H9 (cell line): Measurements from ENCODE around the gene ADAMTSL3. TPM values are rescaled to one million over a fixed set of nuclear protein-coding genes. Genes with fewer than 3 reads are reported as not detected.

Source experiments
- DNase-seq: peaks from one replicate; pipeline ENCODE4 v3.0.0-alpha.2; 2017
- H2AFZ ChIP-seq: one replicate; pipeline ENCODE4 v1.6.1; 2013; ENCODE audit warnings: mild to moderate bottlenecking, low read length, control low read depth, moderate library complexity
- H2AK5ac ChIP-seq: 2 replicates; pipeline ENCODE4 v1.6.1; 2013; ENCODE audit warnings: low read length, control low read depth, mixed read lengths; ENCODE audit not compliant: insufficient read length
- H2BK120ac ChIP-seq: one replicate; pipeline ENCODE4 v1.6.1; 2013; ENCODE audit warnings: low read depth, mild to moderate bottlenecking, low read length, control low read depth, inconsistent platforms; ENCODE audit not compliant: poor library complexity, severe bottlenecking
- H2BK12ac ChIP-seq: 2 replicates; pipeline ENCODE4 v1.6.1; 2013; ENCODE audit warnings: low read length, control low read depth, mixed read lengths, low read depth; ENCODE audit not compliant: insufficient read length
- H2BK15ac ChIP-seq: 2 replicates; pipeline ENCODE4 v1.6.1; 2013; ENCODE audit warnings: low read depth, low read length, control low read depth
- H2BK20ac ChIP-seq: one replicate; pipeline ENCODE4 v1.6.1; 2013; ENCODE audit warnings: low read depth, mild to moderate bottlenecking, low read length, control low read depth, inconsistent platforms; ENCODE audit not compliant: poor library complexity, severe bottlenecking
- H2BK5ac ChIP-seq: 2 replicates; pipeline ENCODE4 v1.6.1; 2013; ENCODE audit warnings: low read length, control low read depth, mixed read lengths; ENCODE audit not compliant: insufficient read length
- H3K14ac ChIP-seq: 2 replicates; pipeline ENCODE4 v1.6.1; 2013; ENCODE audit warnings: low read length, control low read depth; ENCODE audit not compliant: insufficient read depth
- H3K18ac ChIP-seq: 2 replicates; pipeline ENCODE4 v1.6.1; 2013; ENCODE audit warnings: low read depth, mild to moderate bottlenecking, mixed read lengths, low read length, control low read depth; ENCODE audit not compliant: insufficient read length
- H3K23ac ChIP-seq: 2 replicates; pipeline ENCODE4 v1.6.1; 2013; ENCODE audit warnings: low read length, control low read depth, mixed read lengths, low read depth; ENCODE audit not compliant: insufficient read length
- H3K23me2 ChIP-seq: 2 replicates; pipeline ENCODE4 v1.6.1; 2013; ENCODE audit warnings: low read depth, mild to moderate bottlenecking, mixed read lengths, low read length, control low read depth; ENCODE audit not compliant: insufficient read length, poor library complexity, severe bottlenecking
- H3K27ac ChIP-seq: 2 replicates; pipeline ENCODE4 v1.5.1; 2013; ENCODE audit warnings: low read length, control low read depth, mixed read lengths, low read depth; ENCODE audit not compliant: insufficient read length
- H3K27me3 ChIP-seq: 2 replicates; pipeline ENCODE4 v1.6.1; 2013; ENCODE audit warnings: low read length, control low read depth, inconsistent platforms; ENCODE audit not compliant: insufficient read depth
- H3K4ac ChIP-seq: 2 replicates; pipeline ENCODE4 v1.6.1; 2013; ENCODE audit warnings: low read depth, mild to moderate bottlenecking, control low read depth, inconsistent platforms, low read length, moderate library complexity
- H3K4me1 ChIP-seq: 2 replicates; pipeline ENCODE4 v1.6.1; 2013; ENCODE audit warnings: low read length, control low read depth, inconsistent platforms; ENCODE audit not compliant: insufficient read depth
- H3K4me2 ChIP-seq: 2 replicates; pipeline ENCODE4 v1.6.1; 2013; ENCODE audit warnings: low read length, control low read depth, mixed read lengths; ENCODE audit not compliant: insufficient read length, insufficient read depth
- H3K56ac ChIP-seq: 2 replicates; pipeline ENCODE4 v1.6.1; 2013; ENCODE audit warnings: low read depth, mild to moderate bottlenecking, mixed read lengths, low read length, control low read depth; ENCODE audit not compliant: insufficient read length
- H3K79me1 ChIP-seq: 2 replicates; pipeline ENCODE4 v1.6.1; 2013; ENCODE audit warnings: low read depth, mild to moderate bottlenecking, moderate library complexity, low read length, control low read depth, inconsistent platforms; ENCODE audit not compliant: insufficient read depth, poor library complexity, severe bottlenecking
- H3K79me2 ChIP-seq: 2 replicates; pipeline ENCODE4 v1.6.1; 2013; ENCODE audit warnings: low read length, control low read depth, inconsistent platforms; ENCODE audit not compliant: insufficient read depth
- H3K9ac ChIP-seq: 2 replicates; pipeline ENCODE4 v1.6.1; 2013; ENCODE audit warnings: low read length, control low read depth, mixed read lengths; ENCODE audit not compliant: insufficient read length; ENCODE audit errors: extremely low read depth
- H3K9me3 ChIP-seq: one replicate; pipeline ENCODE4 v1.6.1; 2013; ENCODE audit warnings: low read depth, low read length, inconsistent platforms; ENCODE audit not compliant: control insufficient read depth
- H3T11ph ChIP-seq: one replicate; pipeline ENCODE4 v1.6.1; 2013; ENCODE audit warnings: mild to moderate bottlenecking, low read length, control low read depth, inconsistent platforms
- H4K20me1 ChIP-seq: one replicate; pipeline ENCODE4 v1.6.1; 2013; ENCODE audit not compliant: control insufficient read depth, insufficient read length, insufficient read depth
- H4K5ac ChIP-seq: 2 replicates; pipeline ENCODE4 v1.6.1; 2013; ENCODE audit warnings: low read depth, mild to moderate bottlenecking, mixed read lengths, low read length, control low read depth; ENCODE audit not compliant: insufficient read length
- H4K8ac ChIP-seq: replicated peaks from 2 replicates; pipeline ENCODE4 v1.6.1; 2013; ENCODE audit warnings: low read length, control low read depth, mixed read lengths, low read depth; ENCODE audit not compliant: insufficient read length
- H4K91ac ChIP-seq: 2 replicates; pipeline ENCODE4 v1.6.1; 2013; ENCODE audit warnings: low read depth, mild to moderate bottlenecking, moderate library complexity, mixed read lengths, low read length, control low read depth; ENCODE audit not compliant: insufficient read length
- H3K27ac Mint-ChIP-seq, 3 experiments: 2 replicates in 2 of 3; 3 replicates in 1 of 3; pipeline ENCODE4 v1.8.0; 2020 to 2021; ENCODE audit warnings: mixed read lengths in 3 of 3, mild to moderate bottlenecking in 1 of 3, moderate library complexity in 1 of 3
- H3K27me3 Mint-ChIP-seq: 2 replicates; pipeline ENCODE4 v1.8.0; 2021; ENCODE audit warnings: low read depth, mild to moderate bottlenecking, moderate library complexity, mixed read lengths
- H3K36me3 Mint-ChIP-seq, 3 experiments: 2 replicates in 2 of 3; 3 replicates in 1 of 3; pipeline ENCODE4 v1.8.0; 2020 to 2021; ENCODE audit warnings: low read depth in 3 of 3, mixed read lengths in 3 of 3; ENCODE audit not compliant: insufficient read depth in 1 of 3
- H3K4me1 Mint-ChIP-seq, 2 experiments: 2 replicates each; pipeline ENCODE4 v1.8.0; 2020; ENCODE audit warnings: mixed read lengths in 2 of 2
- H3K4me3 Mint-ChIP-seq, 2 experiments: 2 replicates in 1 of 2; 3 replicates in 1 of 2; pipeline ENCODE4 v1.8.0; 2020 to 2021; ENCODE audit warnings: mild to moderate bottlenecking in 2 of 2, mixed read lengths in 2 of 2, moderate library complexity in 1 of 2
- H3K9me3 Mint-ChIP-seq, 2 experiments: 2 replicates in 1 of 2; 3 replicates in 1 of 2; pipeline ENCODE4 v1.8.0; 2020; ENCODE audit warnings: mild to moderate bottlenecking in 2 of 2, mixed read lengths in 2 of 2, moderate library complexity in 1 of 2
- WGBS: extraction: QIAGEN DNeasy Blood & Tissue Kit; methylation state at CpG from one replicate; pipeline ENCODE4 v1.1.7; 2013; ENCODE audit warnings: missing lambda C conversion rate, low lambda C conversion rate, mixed read lengths; ENCODE audit not compliant: insufficient read length; ENCODE audit errors: extremely low coverage; 5-methylcytosine and 5-hydroxymethylcytosine counted together
- total RNA-seq: library from RNA; stranded (reverse); gene quantifications from 2 replicates; pipeline ENCODE4 v1.2.1, GENCODE V29; 2021
- TF ChIP-seq, protein P1 (sequence below): fragments of 200-600 bp; sonication (generic); conservative IDR thresholded peaks from 3 replicates; pipeline ENCODE4 v1.8.0; 2021; ENCODE audit warnings: antibody characterized with exemption, mild to moderate bottlenecking

The ADAMTSL3 gene
- total RNA-seq, 1 experiment from 2014 or later = 0.39 TPM

DNA sequence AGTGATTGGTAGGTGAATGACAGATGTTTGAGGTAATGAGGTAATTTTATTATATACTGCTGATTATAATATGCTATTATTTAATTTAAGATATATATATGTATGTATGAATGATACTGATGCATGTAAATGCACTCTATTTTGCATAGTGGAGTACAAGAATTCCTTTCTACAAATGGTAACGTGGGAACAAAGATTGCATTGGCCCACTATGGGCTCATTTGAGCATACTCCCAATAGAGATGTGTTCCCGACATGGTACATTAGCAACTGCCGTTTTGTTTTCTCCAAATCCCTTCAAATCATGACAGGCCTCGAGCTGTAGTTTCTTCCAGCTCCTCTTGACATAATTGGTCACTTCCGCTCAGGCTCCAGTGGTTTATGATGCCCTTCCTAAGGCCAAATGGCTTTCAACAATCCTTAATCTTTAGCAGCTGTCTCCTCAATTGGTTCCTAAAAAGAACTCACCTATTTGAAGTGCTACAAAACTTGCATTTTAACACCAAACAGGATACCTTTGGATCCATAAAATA, 266.1 kb downstream of the ADAMTSL3 start:
- no peak overlapping the region for H3K18ac ChIP-seq
- no peak overlapping the region for H3T11ph ChIP-seq
- TF ChIP-seq, protein P1, sequence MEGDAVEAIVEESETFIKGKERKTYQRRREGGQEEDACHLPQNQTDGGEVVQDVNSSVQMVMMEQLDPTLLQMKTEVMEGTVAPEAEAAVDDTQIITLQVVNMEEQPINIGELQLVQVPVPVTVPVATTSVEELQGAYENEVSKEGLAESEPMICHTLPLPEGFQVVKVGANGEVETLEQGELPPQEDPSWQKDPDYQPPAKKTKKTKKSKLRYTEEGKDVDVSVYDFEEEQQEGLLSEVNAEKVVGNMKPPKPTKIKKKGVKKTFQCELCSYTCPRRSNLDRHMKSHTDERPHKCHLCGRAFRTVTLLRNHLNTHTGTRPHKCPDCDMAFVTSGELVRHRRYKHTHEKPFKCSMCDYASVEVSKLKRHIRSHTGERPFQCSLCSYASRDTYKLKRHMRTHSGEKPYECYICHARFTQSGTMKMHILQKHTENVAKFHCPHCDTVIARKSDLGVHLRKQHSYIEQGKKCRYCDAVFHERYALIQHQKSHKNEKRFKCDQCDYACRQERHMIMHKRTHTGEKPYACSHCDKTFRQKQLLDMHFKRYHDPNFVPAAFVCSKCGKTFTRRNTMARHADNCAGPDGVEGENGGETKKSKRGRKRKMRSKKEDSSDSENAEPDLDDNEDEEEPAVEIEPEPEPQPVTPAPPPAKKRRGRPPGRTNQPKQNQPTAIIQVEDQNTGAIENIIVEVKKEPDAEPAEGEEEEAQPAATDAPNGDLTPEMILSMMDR = no peak
- H3K4me2 ChIP-seq = no peak overlapping the region
- no peak overlapping the region for H2AK5ac ChIP-seq
- H3K4me1 ChIP-seq = peaks cover 2% of the 10 kb centered on the region; the same call in 1 of the 2 replicates
- no peak overlapping the region for H4K8ac ChIP-seq
- Mint-ChIP-seq H3K4me1 (peaks cover 16 to 19% of the 10 kb centered on the region in 2 experiments), H3K9me3 (no peaks in the 10 kb centered on the region), H3K36me3 (no peaks in the 10 kb centered on the region), H3K27ac (no peak overlapping the region; a peak in 1 of 7 replicates), H3K27me3 (no peaks in the 10 kb centered on the region), H3K4me3 (no peak overlapping the region)
- H3K27me3 ChIP-seq = no peaks in the 10 kb centered on the region
- H2BK5ac ChIP-seq = no peak overlapping the region
- DNase-seq = no peak
- no peak overlapping the region for H3K14ac ChIP-seq
- no peaks in the 10 kb centered on the region for H3K23me2 ChIP-seq
- H3K4ac ChIP-seq = no peak overlapping the region
- no peak overlapping the region for H4K91ac ChIP-seq
- H3K79me2 ChIP-seq = no peaks in the 10 kb centered on the region
- H3K56ac ChIP-seq = no peak overlapping the region
- H2AFZ ChIP-seq = no peak overlapping the region
- no peak overlapping the region for H3K27ac ChIP-seq
- H3K23ac ChIP-seq = no peak overlapping the region
- H3K79me1 ChIP-seq = no peaks in the 10 kb centered on the region
- H4K5ac ChIP-seq = no peak overlapping the region
- H2BK12ac ChIP-seq = no peak overlapping the region
- H4K20me1 ChIP-seq = no peaks in the 10 kb centered on the region
- H2BK120ac ChIP-seq = no peak overlapping the region
- H3K9ac ChIP-seq = no peak overlapping the region
- H2BK20ac ChIP-seq = no peak overlapping the region
- no CpG with 5 or more reads among the region's 5 CpGs for WGBS
- no peak overlapping the region for H2BK15ac ChIP-seq
- H3K9me3 ChIP-seq = no peaks in the 10 kb centered on the region
